K562 (cell line): ENCODE results near the gene IRF2BP2. TPM values are rescaled to one million over a fixed set of nuclear protein-coding genes. Genes with fewer than 3 reads are reported as not detected.

Experiments used
- ARID2 ChIP-seq: fragments of 450-650 bp; IDR thresholded peaks from 2 replicates; pipeline ENCODE4 v1.6.1; 2017; ENCODE audit warnings: antibody characterized with exemption, mild to moderate bottlenecking
- BRD4 ChIP-seq: fragments of 200-600 bp; sonication (generic); IDR thresholded peaks from 2 replicates; pipeline ENCODE4 v1.6.1; 2017; ENCODE audit warnings: inconsistent platforms
- DLX4 ChIP-seq: fragments of 250-450 bp; sonication (Bioruptor Pico); IDR thresholded peaks from 2 replicates; pipeline ENCODE4 v1.6.1; 2021; ENCODE audit warnings: mild to moderate bottlenecking
- E2F8 ChIP-seq: fragments of 450-650 bp; IDR thresholded peaks from 2 replicates; pipeline ENCODE4 v1.7.1; 2018; ENCODE audit warnings: mild to moderate bottlenecking, low read depth; ENCODE audit not compliant: partially characterized antibody
- FOXK1 ChIP-seq: sonication (generic); formaldehyde crosslinking; IDR thresholded peaks from 2 replicates; pipeline ENCODE4 v1.8.0; 2022; ENCODE audit warnings: missing genetic modification reagents, mild to moderate bottlenecking, borderline replicate concordance
- GATAD2A ChIP-seq: fragments of 450-650 bp; IDR thresholded peaks from 2 replicates; pipeline ENCODE4 v1.6.1; 2017
- MAFG ChIP-seq: fragments of 450-650 bp; conservative IDR thresholded peaks from 2 replicates; pipeline ENCODE4 v1.6.1; 2016; ENCODE audit warnings: missing genetic modification characterization, missing compliant biosample characterization
- NR4A1 ChIP-seq, 2 experiments: fragments of 250-450 bp in 1 of 2; fragments of 450-650 bp in 1 of 2; sonication (Bioruptor Pico) in 1 of 2; IDR thresholded peaks; 2 replicates each; pipeline versions ENCODE4 v1.4.0 to v1.6.1; 2016 to 2020; ENCODE audit warnings: mild to moderate bottlenecking in 2 of 2, missing compliant biosample characterization in 1 of 2, missing genetic modification characterization in 1 of 2, moderate library complexity in 1 of 2
- PTTG1 ChIP-seq: fragments of 450-650 bp; IDR thresholded peaks from 2 replicates; pipeline ENCODE4 v1.6.1; 2016; ENCODE audit warnings: low read depth, mild to moderate bottlenecking, missing genetic modification characterization, missing compliant biosample characterization
- RBM34 ChIP-seq: fragments of 200-400 bp; formaldehyde crosslinking; IDR thresholded peaks from 2 replicates; pipeline ENCODE4 v1.6.1; 2018; ENCODE audit warnings: low read length, borderline replicate concordance; ENCODE audit not compliant: insufficient read depth
- RFX5 ChIP-seq: IDR thresholded peaks from 2 replicates; pipeline ENCODE4 v1.6.1; 2011; ENCODE audit warnings: low read depth, mild to moderate bottlenecking, improper control_type of control experiment, low read length
- SMAD4 ChIP-seq: fragments of 250-450 bp; sonication (Bioruptor Pico); conservative IDR thresholded peaks from 2 replicates; pipeline ENCODE4 v1.8.0; 2021; ENCODE audit warnings: inconsistent platforms, mild to moderate bottlenecking, moderate library complexity
- SMARCA4 ChIP-seq: fragments of 450-650 bp; IDR thresholded peaks from 2 replicates; pipeline ENCODE4 v1.6.1; 2016
- SREBF1 ChIP-seq: fragments of 150-350 bp; IDR thresholded peaks from 2 replicates; pipeline ENCODE4 v1.6.1; 2014; ENCODE audit warnings: antibody characterized with exemption, low read depth, low read length, borderline replicate concordance
- THRAP3 ChIP-seq: fragments of 450-650 bp; IDR thresholded peaks from 2 replicates; pipeline ENCODE4 v1.6.1; 2016; ENCODE audit warnings: mild to moderate bottlenecking, inconsistent platforms, borderline replicate concordance
- USF2 ChIP-seq: sonication (generic); formaldehyde crosslinking; IDR thresholded peaks from 2 replicates; pipeline ENCODE4 v1.5.0; 2020; ENCODE audit warnings: missing genetic modification reagents
- ZFP91 ChIP-seq: sonication (generic); formaldehyde crosslinking; IDR thresholded peaks from 2 replicates; pipeline ENCODE4 v1.8.0; 2022; ENCODE audit warnings: mild to moderate bottlenecking, missing genetic modification reagents
- ZKSCAN8 ChIP-seq: fragments of 200-800 bp; sonication (Bioruptor generic); IDR thresholded peaks from 2 replicates; pipeline ENCODE4 v1.6.1; 2016; ENCODE audit warnings: missing genetic modification characterization, missing compliant biosample characterization
- ZNF561 ChIP-seq: fragments of 450-650 bp; formaldehyde crosslinking; conservative IDR thresholded peaks from 2 replicates; pipeline ENCODE4 v1.4.0; 2020; ENCODE audit warnings: mild to moderate bottlenecking, moderate library complexity
- ZNF57 ChIP-seq: fragments of 450-650 bp; formaldehyde crosslinking; IDR thresholded peaks from 2 replicates; pipeline ENCODE4 v1.4.0; 2020; ENCODE audit warnings: mild to moderate bottlenecking, moderate library complexity
- ZNF76 ChIP-seq: fragments of 250-450 bp; sonication (Bioruptor Pico); IDR thresholded peaks from 2 replicates; pipeline ENCODE4 v1.4.0; 2020; ENCODE audit warnings: mild to moderate bottlenecking, moderate library complexity, borderline replicate concordance
- polyA plus RNA-seq, 8 experiments: library from polyadenylated mRNA; depleted of rRNA in 4 of 8; stranded (reverse) in 5 of 8; unstranded in 3 of 8; fragments of >200 nt; fragmentation: Nextera tagmentation in 2 of 8; fragmentation: Illumina TruSeq in 1 of 8; extraction: Ambion mirVana in 2 of 8; extraction: Trizol in 1 of 8; gene quantifications; 2 replicates each; pipeline versions ENCODE4 v1.2.1 to v1.2.3, GENCODE V29; 2011 to 2014; ENCODE audit warnings: inconsistent platforms in 1 of 8, missing spikeins in 1 of 8
- total RNA-seq, 7 experiments: library from RNA; depleted of rRNA in 6 of 7; stranded (reverse); fragments of >200 nt in 6 of 7; fragmentation: Illumina TruSeq in 2 of 7; extraction: Trizol in 2 of 7; gene quantifications; 2 replicates each; pipeline versions ENCODE4 v1.2.1 to v1.2.3, GENCODE V29; 2011 to 2021; ENCODE audit warnings: low replicate concordance in 1 of 7

Gene IRF2BP2
- total and polyA plus RNA-seq, 9 of the 15 experiments (the other 6 are each of a cell fraction or from before 2014, with no cell fraction given) = 7.7 to 68.6 (median 22.1) TPM

GRCh38 chr1:234608025-234608910 is 1.7 kb downstream of the IRF2BP2 start (continued):
- TF ChIP-seq SMARCA4 (peak; percentile 79), ZNF57 (0 out of 2 replicates have a peak, but pooled peaks have one; percentile 21), SREBF1 (no peak), ZKSCAN8 (CRISPR knock-in tag) (peak; percentile 20; the same call in 1 of the 2 replicates), BRD4 (peak; percentile 83; the same call in 1 of the 2 replicates), NR4A1 (CRISPR knock-in tag; IDR thresholded peaks at IDR 0.05) (peak; percentile 12; the same call in 1 of the 2 replicates), NR4A1 (tag; IDR thresholded peaks at IDR 0.05) (no peak), RBM34 (0 out of 2 replicates have a peak, but pooled peaks have one; percentile 66), E2F8 (peak; percentile 56), ZNF76 (CRISPR knock-in tag) (peak; percentile 15; the same call in 1 of the 2 replicates), ZNF561 (CRISPR knock-in tag) (no peak), MAFG (peak; percentile 92), USF2 (peak; percentile 3; the same call in 1 of the 2 replicates), FOXK1 (CRISPR knock-in tag) (peak; percentile 98), ZFP91 (CRISPR knock-in tag) (0 out of 2 replicates have a peak, but pooled peaks have one; percentile 2), RFX5 (no peak), THRAP3 (peak; percentile 73; the same call in 1 of the 2 replicates), SMAD4 (CRISPR knock-in tag) (no peak), ARID2 (0 out of 2 replicates have a peak, but pooled peaks have one; percentile 3), PTTG1 (tag) (no peak), DLX4 (CRISPR knock-in tag) (no peak), GATAD2A (0 out of 2 replicates have a peak, but pooled peaks have one; percentile 55)
